Measurements from ENCODE around the gene BCCIP. TPM values are rescaled to one million over a fixed set of nuclear protein-coding genes. Genes with fewer than 3 reads are reported as not detected.
A peak's percentile ranks its signal among the peaks of the same experiment; 100 is the strongest.

The BCCIP gene
- total RNA-seq, 1 donor from 2014 or later: 31.7 TPM

DNA sequence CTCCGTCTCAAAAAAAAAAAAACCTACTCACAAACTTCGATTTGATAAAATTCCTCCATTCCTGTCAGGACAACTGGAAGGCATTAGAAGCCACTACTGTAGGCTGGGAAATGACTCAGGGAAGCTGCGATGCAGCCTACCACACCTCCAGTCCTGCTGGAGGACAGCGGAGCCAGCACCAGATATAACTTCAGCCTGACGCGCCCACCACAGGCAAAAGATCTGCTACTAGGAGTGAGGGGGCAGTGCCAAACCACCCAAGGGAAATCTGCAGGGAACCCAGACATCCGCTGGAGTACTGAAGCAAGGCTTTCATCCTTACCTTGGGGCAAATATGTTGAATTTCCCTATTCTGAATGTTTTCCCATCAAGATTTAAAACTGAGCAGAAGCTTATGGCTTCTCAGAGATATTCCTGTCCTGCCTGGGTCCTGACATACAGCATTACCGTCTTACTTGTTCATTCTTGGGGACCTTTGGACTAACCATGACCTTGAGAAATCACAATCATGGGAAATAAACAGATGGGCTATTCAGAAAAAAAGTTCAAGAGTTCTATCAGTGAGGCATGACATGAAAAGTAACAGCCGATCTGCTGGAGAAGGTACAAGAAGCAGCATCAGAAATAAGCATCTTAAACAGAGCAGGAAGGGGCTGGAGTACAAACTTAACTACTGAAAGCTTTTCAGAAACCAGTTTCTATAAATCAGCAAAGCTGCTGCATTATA is 20.4 kb downstream of the BCCIP start:
- DNase-seq (ENCODE audit: low read depth in 2 of 2): no peak

DNA sequence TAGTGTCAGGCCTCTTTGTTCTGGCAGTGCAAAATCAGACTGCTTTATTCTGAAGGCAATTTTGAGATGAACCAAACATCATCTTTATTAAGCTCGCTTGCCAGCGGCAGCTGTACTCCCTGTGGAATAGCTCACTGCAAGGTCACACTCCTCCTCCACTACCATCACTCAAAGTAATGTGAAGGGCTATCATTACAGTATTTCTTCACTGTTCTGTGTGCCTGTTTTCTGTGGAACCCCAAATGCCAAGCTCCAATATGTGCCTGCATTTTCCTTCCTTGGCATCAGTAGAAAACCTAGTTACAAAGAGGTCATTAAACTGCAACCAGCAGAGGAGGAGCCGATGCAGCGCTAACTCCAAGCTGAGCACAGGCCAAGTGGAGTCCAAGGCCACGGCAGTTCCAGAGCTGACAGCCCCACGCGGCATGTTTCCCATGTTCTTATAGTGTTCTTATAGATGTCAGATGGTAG is 21.4 kb downstream of the BCCIP start:
- DNase-seq (ENCODE audit: low read depth in 2 of 2): no peak

DNA sequence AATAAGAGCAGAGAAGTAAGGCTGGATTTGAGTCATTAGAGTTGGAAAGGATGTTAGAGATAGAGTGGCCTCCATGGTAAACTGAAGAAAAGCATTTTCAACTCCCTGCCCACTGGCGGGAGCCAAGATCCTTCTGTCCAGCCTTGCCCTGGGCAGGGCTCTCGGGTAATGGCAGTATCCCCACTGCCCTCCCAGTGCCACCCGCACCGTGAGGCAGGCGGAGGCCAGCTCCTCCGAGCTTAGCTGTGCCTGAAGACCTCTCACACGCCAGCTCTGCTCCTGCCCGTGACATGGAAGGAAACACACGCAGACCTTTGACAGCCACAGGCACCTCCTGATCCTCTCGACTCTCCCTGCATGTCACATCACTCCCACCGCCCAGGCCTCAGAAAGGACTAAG is 22.3 kb downstream of the BCCIP start:
- no peak for DNase-seq (ENCODE audit: low read depth in 2 of 2)

GRCh38 chr10:125846894-125847293 is 23.5 kb downstream of the BCCIP start:
- DNase-seq (ENCODE audit: low read depth in 2 of 2): no peak

DNA sequence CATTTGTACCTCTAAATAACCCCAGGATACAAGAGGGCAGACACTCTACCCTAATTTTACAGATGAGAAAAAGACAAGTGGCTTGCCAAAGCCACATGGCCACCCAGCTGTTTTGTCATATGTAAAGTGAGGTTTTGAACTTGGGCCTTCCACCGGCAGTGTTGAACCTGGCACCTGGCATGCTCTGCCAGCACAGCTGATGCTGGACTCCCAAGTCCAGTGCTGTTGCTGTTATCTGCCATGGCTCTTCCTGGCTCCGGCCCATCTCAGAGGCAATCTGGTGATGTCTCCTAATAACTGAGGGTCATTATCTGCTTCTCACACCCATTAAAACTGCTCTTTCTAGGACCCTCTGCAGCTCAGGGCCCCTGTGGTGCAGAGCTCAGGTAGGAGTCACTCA is 25.0 kb downstream of the BCCIP start:
- DNase-seq (ENCODE audit: low read depth in 2 of 2): no peak

DNA sequence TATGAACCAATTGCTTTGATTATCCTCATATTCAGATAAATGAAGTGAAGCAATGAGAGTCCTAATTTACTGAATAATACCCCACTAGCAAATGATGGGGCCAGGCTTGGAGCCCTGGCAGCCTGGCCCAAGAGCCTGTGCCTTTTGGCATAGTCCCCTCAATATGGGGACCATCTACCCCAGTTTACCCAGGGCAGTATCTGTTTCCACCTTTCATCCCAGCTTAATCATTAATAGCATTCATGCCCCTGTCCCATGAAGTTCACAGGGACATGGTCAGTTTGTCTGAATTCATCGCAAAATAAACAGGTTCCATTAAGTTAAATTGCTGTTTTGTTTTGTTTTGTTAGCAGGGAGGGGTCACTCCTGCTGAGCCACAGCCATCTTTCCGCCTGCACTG is 25.5 kb downstream of the BCCIP start:
- no peak for DNase-seq (ENCODE audit: low read depth in 2 of 2)

- DNase-seq (ENCODE audit: low read depth in 2 of 2): no peak
Measured at GRCh38 chr10:125849448-125849847, 26.1 kb downstream of the BCCIP start.

DNA sequence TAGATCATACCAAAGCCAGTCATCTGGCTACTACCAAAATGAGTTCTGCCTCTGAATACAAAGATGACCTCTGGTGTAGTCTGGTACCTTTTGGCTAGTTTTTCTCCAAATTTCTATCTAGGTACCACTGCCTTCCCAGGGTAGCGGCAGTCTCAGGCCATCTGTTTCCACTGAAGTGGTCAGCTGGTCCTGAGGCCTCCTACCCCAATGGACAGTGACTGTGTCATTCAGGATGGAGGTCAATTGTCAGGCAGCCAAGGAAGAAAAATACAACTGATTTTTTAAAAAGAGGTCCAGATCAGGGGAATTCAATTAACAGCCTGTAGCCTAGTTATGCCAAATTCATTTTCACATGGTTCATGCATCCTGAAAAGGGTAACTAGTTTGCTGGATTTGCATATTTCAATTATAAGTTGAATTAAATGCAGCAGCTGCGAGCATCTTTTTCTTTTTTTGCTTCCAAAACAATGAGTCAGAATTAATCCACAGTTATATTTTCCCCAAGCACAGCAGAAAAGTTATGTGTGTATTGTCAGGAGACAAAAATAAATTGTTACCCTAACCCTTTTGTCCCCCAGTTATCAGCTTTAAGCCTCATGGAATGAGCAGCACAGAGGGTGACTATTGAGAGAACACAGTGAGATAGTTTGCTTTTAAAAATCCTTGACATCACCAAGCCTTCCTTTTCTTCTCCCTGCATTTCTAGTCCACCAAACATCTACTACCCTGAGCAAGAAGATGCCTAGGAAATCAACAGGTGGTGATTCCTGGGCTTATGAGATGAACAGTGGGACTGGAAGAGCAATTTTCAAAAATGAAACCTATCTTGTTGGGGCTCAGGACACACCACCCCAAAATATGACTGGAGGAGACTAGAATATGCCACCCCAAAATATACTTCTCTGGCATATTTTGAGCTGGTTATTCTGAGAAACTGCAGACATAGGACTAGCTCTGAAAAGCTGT is 27.7 kb downstream of the BCCIP start:
- no peak for DNase-seq (ENCODE audit: low read depth in 2 of 2)

GRCh38 chr10:125852487-125852886 is 29.1 kb downstream of the BCCIP start:
- no peak for DNase-seq (ENCODE audit: low read depth in 2 of 2)

GRCh38 chr10:125857185-125857760 is 33.9 kb downstream of the BCCIP start:
- DNase-seq (ENCODE audit: low read depth in 2 of 2): no peak

DNA sequence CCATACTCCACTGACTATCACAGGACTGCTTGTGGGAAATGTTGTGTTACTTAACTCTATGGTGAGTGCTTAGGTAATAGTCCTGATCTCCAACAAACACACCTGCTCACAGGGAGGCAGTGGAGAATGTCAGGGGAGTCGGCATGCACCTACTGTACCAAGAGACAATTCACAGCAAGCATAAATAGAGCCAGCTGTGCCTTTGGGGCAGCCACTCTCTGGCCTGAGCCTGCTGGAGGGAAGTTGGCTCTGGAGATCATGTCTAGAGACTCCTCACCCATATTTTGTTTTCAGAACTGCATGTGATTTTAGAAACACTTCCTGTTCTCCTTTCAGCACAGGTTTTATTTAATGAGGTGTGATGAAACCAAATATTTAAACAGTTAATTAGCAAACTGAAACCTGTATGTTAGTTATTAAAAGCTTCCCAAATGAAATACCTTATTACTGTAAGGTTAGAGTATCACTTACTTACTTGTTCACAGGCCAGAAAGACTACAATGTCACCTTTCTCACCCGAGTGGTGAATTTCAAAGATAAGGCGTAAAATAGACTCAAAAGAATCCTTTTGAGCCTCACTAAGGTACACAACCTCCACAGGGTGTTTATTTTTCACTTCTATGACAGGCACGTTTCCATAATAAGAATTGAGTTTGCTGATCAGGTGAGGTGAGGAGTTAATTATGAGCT is 35.9 kb downstream of the BCCIP start:
- no peak for DNase-seq (ENCODE audit: low read depth in 2 of 2)

- no peak for DNase-seq (ENCODE audit: low read depth in 2 of 2)
Measured at GRCh38 chr10:125865120-125865519, 41.8 kb downstream of the BCCIP start.

GRCh38 chr10:125866421-125867029 is 43.2 kb downstream of the BCCIP start:
- no peak for DNase-seq (ENCODE audit: low read depth in 2 of 2)

GRCh38 chr10:125868372-125868975 is 45.1 kb downstream of the BCCIP start:
- peak; percentile 71 to 74 for DNase-seq (ENCODE audit: low read depth in 2 of 2)

DNA sequence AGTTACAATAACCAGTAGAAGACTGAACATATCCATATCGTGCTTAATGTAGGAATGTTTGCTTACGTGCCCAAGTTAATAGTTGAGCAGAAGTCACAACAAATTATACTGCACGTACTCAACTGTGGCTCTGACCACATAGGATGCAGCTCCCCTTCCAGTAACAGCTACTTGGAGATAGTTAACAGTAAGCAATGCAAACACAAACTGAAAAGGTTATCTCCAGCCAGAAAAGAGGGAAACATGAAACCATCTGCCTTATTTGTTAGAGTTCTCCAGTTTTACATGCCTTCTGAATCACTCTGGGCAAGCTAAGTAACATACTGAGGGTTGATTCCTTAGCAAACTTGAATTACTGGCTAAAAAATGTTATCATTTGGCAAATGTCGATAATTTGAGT is 48.0 kb downstream of the BCCIP start:
- DNase-seq (ENCODE audit: low read depth in 2 of 2): no peak

DNA sequence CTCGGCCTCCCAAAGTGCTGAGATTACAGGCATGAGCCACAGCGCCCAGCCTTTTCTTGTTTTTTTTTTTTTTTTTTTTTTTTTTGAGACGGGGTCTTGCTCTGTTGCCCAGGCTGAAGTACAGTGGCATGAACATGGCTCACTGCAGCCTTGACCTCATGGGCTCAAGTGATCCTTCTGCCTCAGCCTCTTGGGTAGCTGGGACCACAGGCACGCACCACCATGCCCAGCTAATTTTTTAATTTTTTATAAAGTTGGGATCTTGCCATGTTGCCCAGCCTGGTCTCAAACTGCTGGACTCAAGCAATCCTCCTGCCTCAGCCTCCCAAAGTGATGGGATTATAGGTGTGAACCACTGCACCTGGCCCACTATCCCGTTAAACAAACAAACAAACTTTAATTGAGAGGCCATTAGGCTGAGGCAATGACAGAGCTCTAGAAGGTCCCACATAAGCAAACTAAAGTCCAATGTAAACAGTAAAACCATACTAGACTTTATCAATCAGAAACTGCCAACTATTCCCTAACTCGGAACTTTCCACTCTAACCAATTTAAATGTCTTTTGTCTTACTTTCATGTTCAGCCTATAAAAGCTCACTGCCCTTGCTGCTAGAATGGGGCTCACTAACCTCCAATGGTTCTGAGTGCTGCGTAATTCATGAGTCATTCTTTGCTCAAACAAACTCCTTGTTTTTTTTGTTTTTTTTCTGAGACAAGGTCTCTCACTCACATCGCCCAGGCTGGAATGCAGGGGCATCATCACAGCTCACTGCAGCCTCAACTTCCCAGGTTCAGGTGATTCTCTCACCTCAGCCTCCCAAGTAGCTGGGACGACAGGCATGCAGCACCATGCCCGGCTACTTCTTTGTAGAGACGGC is 55.9 kb downstream of the BCCIP start:
- DNase-seq (ENCODE audit: low read depth in 2 of 2): peak; percentile 43 to 89

GRCh38 chr10:125880719-125881118 is 57.4 kb downstream of the BCCIP start:
- no peak for DNase-seq (ENCODE audit: low read depth in 2 of 2)

DNA sequence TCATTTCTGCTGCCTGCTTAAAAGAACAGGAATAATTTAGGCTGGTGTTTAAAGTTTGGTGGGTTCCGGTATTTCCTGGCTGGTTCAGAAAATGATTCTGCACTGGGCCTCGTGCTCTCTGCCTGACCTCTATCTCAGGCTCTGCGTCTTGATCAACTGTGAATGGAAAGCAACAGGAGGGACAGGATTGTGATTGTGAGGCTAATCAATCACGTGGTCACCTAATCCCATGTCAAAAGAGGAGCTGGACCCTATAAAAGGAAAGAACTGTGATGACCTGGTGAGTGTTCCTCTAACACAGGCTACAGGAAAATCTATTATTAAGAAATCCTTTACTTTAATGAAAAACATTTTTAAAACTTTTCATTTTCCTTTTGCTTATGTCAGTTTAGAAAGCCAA is 57.8 kb downstream of the BCCIP start, which contains the start of gene DHX32:
Gene DHX32, minus strand, starts transcription at position 101 of the 400 bp plus-strand sequence. CDS start 468 bp downstream, outside the sequence.
- no peak for DNase-seq (ENCODE audit: low read depth in 2 of 2)

GRCh38 chr10:125882596-125882995 is 59.2 kb downstream of the BCCIP start:
- DNase-seq (ENCODE audit: low read depth in 2 of 2): peak; percentile 17 to 48

- no peak for DNase-seq (ENCODE audit: low read depth in 2 of 2)
Measured at GRCh38 chr10:125883211-125883610, 59.9 kb downstream of the BCCIP start.
